ENCODE measurements around the gene ACTL10. TPM values are rescaled to one million over a fixed set of nuclear protein-coding genes. Genes with fewer than 3 reads are reported as not detected.
A peak's percentile ranks its signal among the peaks of the same experiment; 100 is the strongest.

ACTL10 gene
- total and polyA plus RNA-seq, 2 of the 13 experiments (the other 11 are each of a cell fraction or from before 2014, with no cell fraction given): not detected

DNA sequence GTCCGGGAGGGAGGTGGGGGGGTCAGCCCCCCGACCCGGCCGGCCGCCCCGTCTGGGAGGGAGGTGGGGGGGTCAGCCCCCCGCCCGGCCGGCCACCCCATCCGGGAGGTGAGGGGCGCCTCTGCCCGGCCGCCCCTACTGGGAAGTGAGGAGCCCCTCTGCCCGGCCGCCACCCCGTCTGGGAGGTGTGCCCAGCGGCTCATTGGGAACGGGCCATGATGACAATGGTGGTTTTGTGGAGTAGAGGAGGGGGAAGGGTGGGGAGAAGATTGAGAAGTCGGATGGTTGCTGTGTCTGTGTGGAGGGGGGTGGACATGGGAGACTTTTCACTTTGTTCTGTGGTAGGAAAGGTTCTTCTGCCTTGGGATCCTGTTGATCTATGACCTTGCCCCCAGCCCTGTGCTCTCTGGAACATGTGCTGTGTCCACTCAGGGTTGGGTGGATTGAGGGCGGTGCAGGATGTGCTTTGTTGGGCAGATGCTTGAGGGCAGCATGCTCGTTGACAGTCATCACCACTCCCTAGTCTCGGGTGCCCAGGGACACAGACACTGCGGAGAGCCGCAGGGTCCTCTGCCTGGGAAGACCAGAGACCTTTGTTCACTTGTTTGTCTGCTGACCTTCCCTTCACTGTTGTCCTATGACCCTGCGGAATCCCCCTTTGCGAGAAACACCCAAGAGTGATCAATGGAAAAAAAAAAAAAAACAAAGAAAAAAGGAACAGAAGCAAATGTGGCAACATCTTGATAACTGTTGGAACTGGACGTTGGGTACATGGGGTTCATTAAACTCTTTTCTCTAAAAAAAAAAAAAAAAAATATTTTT is 35.1 kb downstream of the ACTL10 start (continued):
- TF ChIP-seq FOSL1 (CRISPR knock-in tag; IDR thresholded peaks at IDR 0.05; ENCODE audit: borderline replicate concordance) (no peak), CBX1 (IDR thresholded peaks at IDR 0.05; ENCODE audit: low read depth) (peak; percentile 93), HDAC1 (CRISPR knock-in tag; IDR thresholded peaks at IDR 0.05) (peak; percentile 89), HOXA3 (CRISPR knock-in tag; IDR thresholded peaks at IDR 0.05) (peak; percentile 90), ZNF792 (CRISPR knock-in tag; IDR thresholded peaks at IDR 0.05) (no peak), ZNF20 (CRISPR knock-in tag; IDR thresholded peaks at IDR 0.05) (peak; percentile 63; the same call in 1 of the 2 replicates), RELA (CRISPR knock-in tag; IDR thresholded peaks at IDR 0.05) (peak; percentile 98; the same call in 1 of the 2 replicates), ZNF510 (CRISPR knock-in tag; IDR thresholded peaks at IDR 0.05; ENCODE audit: low read depth) (no peak), MYC (CRISPR knock-in tag; IDR thresholded peaks at IDR 0.05; ENCODE audit: borderline replicate concordance) (peak; percentile 98), ZNF17 (CRISPR knock-in tag; IDR thresholded peaks at IDR 0.05) (no peak), ZNF432 (CRISPR knock-in tag; IDR thresholded peaks at IDR 0.05; ENCODE audit: borderline replicate concordance) (no peak), ZNF7 (CRISPR knock-in tag; IDR thresholded peaks at IDR 0.05) (no peak), ZNF781 (CRISPR knock-in tag; IDR thresholded peaks at IDR 0.05; ENCODE audit: borderline replicate concordance, not compliant biosample characterization) (peak; percentile 43)
- TF ChIP-seq, protein P1, sequence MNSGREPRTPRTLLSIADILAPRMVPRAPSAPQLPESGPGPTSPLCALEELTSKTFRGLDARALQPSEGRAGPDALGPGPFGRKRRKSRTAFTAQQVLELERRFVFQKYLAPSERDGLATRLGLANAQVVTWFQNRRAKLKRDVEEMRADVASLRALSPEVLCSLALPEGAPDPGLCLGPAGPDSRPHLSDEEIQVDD (CRISPR knock-in tag; IDR thresholded peaks at IDR 0.05; ENCODE audit: borderline replicate concordance): peak; percentile 46; the same call in 1 of the 2 replicates
- TF ChIP-seq, protein P2, sequence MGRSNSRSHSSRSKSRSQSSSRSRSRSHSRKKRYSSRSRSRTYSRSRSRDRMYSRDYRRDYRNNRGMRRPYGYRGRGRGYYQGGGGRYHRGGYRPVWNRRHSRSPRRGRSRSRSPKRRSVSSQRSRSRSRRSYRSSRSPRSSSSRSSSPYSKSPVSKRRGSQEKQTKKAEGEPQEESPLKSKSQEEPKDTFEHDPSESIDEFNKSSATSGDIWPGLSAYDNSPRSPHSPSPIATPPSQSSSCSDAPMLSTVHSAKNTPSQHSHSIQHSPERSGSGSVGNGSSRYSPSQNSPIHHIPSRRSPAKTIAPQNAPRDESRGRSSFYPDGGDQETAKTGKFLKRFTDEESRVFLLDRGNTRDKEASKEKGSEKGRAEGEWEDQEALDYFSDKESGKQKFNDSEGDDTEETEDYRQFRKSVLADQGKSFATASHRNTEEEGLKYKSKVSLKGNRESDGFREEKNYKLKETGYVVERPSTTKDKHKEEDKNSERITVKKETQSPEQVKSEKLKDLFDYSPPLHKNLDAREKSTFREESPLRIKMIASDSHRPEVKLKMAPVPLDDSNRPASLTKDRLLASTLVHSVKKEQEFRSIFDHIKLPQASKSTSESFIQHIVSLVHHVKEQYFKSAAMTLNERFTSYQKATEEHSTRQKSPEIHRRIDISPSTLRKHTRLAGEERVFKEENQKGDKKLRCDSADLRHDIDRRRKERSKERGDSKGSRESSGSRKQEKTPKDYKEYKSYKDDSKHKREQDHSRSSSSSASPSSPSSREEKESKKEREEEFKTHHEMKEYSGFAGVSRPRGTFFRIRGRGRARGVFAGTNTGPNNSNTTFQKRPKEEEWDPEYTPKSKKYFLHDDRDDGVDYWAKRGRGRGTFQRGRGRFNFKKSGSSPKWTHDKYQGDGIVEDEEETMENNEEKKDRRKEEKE (IDR thresholded peaks at IDR 0.05): no peak
- TF ChIP-seq, protein P3, sequence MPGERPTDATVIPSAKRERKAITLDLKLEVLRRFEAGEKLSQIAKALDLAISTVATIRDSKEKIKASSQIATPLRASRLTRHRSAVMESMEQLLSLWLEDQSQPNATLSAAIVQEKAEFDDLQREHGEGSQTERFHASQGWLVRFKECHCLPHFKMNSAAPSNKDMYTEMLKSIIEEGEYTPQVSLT (CRISPR knock-in tag; IDR thresholded peaks at IDR 0.05; ENCODE audit: borderline replicate concordance, low read depth): no peak
- TF ChIP-seq, protein P4, sequence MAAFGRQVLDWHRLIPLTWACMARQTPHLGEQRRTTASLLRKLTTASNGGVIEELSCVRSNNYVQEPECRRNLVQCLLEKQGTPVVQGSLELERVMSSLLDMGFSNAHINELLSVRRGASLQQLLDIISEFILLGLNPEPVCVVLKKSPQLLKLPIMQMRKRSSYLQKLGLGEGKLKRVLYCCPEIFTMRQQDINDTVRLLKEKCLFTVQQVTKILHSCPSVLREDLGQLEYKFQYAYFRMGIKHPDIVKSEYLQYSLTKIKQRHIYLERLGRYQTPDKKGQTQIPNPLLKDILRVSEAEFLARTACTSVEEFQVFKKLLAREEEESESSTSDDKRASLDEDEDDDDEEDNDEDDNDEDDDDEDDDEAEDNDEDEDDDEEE (CRISPR knock-in tag; IDR thresholded peaks at IDR 0.05): peak; percentile 89
- TF ChIP-seq, protein P5, sequence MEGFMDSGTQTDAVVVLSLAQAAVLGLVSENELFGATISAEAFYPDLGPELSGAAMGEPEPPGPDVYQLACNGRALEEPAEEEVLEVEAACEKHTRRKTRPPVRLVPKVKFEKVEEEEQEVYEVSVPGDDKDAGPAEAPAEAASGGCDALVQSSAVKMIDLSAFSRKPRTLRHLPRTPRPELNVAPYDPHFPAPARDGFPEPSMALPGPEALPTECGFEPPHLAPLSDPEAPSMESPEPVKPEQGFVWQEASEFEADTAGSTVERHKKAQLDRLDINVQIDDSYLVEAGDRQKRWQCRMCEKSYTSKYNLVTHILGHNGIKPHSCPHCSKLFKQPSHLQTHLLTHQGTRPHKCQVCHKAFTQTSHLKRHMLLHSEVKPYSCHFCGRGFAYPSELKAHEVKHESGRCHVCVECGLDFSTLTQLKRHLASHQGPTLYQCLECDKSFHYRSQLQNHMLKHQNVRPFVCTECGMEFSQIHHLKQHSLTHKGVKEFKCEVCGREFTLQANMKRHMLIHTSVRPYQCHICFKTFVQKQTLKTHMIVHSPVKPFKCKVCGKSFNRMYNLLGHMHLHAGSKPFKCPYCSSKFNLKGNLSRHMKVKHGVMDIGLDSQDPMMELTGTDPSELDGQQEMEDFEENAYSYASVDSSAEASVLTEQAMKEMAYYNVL (CRISPR knock-in tag; IDR thresholded peaks at IDR 0.05; ENCODE audit: borderline replicate concordance): peak; percentile 93
- TF ChIP-seq, protein P6, sequence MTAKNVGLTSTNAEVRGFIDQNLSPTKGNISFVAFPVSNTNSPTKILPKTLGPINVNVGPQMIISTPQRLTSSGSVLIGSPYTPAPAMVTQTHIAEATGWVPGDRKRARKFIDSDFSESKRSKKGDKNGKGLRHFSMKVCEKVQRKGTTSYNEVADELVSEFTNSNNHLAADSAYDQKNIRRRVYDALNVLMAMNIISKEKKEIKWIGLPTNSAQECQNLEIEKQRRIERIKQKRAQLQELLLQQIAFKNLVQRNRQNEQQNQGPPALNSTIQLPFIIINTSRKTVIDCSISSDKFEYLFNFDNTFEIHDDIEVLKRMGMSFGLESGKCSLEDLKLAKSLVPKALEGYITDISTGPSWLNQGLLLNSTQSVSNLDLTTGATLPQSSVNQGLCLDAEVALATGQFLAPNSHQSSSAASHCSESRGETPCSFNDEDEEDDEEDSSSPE (CRISPR knock-in tag; IDR thresholded peaks at IDR 0.05): peak; percentile 64; the same call in 1 of the 2 replicates
